HG02840 (cell line): ENCODE measurements around the gene ANKRD44.

ENCODE experiments used
- ATAC-seq: cut with Tn5 transposase; IDR thresholded peaks from one replicate; pipeline ENCODE4 v1.9.1; 2021; ENCODE audit warnings: mild to moderate bottlenecking, moderate library complexity, moderate number of reproducible peaks; ENCODE audit not compliant: unreplicated experiment, low FRiP score

ANKRD44 gene

GRCh38 chr2:197322724-197323720 is 12.4 kb upstream of the ANKRD44 start:
- peak; percentile 56 for ATAC-seq

GRCh38 chr2:197322143-197322542 is 11.6 kb upstream of the ANKRD44 start:
- no peak for ATAC-seq

GRCh38 chr2:197315371-197315770 is 4.8 kb upstream of the ANKRD44 start:
- no peak for ATAC-seq

GRCh38 chr2:197312186-197312585 is 1.6 kb upstream of the ANKRD44 start:
- no peak for ATAC-seq

GRCh38 chr2:197311421-197312033 is 947 bp upstream of the ANKRD44 start:
- no peak for ATAC-seq

- no peak for ATAC-seq
Measured at GRCh38 chr2:197310987-197311420, 424 bp upstream of the ANKRD44 start.

GRCh38 chr2:197309691-197310231 is 819 bp downstream of the ANKRD44 start:
- ATAC-seq: peak; percentile 5

GRCh38 chr2:197308996-197309690 is 1.4 kb downstream of the ANKRD44 start:
- no peak for ATAC-seq

- ATAC-seq: no peak
Measured at GRCh38 chr2:197308585-197308984, 2.0 kb downstream of the ANKRD44 start.

GRCh38 chr2:197307933-197308521 is 2.6 kb downstream of the ANKRD44 start:
- ATAC-seq: no peak

- ATAC-seq: no peak
Measured at GRCh38 chr2:197307236-197307932, 3.2 kb downstream of the ANKRD44 start.

GRCh38 chr2:197306696-197307040 is 3.9 kb downstream of the ANKRD44 start:
- no peak for ATAC-seq

- no peak for ATAC-seq
Measured at GRCh38 chr2:197306024-197306695, 4.4 kb downstream of the ANKRD44 start.

- peak; percentile 30 for ATAC-seq
Measured at GRCh38 chr2:197304556-197305011, 6.0 kb downstream of the ANKRD44 start.

- no peak for ATAC-seq
Measured at GRCh38 chr2:197300139-197300538, 10.4 kb downstream of the ANKRD44 start.

GRCh38 chr2:197298609-197299008 is 12.0 kb downstream of the ANKRD44 start:
- ATAC-seq: no peak

GRCh38 chr2:197297772-197298318 is 12.7 kb downstream of the ANKRD44 start:
- no peak for ATAC-seq

- ATAC-seq: no peak
Measured at GRCh38 chr2:197297266-197297665, 13.3 kb downstream of the ANKRD44 start.

GRCh38 chr2:197296835-197297234 is 13.7 kb downstream of the ANKRD44 start:
- ATAC-seq: no peak
